ENCODE measurements around the gene ELMO1. TPM values are rescaled to one million over a fixed set of nuclear protein-coding genes. Genes with fewer than 3 reads are reported as not detected.
"Not testable (repeated sequence)": the region's sequence is repeated elsewhere in the genome, so short reads cannot be mapped to it uniquely, and the experiment has no call there.

ELMO1 gene
- total RNA-seq, 2 experiments from 2014 or later = 72.8 to 75.3 TPM

GRCh38 chr7:36977878-36978277 is 470.8 kb downstream of the ELMO1 start:
- POLR2A ChIA-PET = no interaction called here
- intact Hi-C loops (cut with micrococcal nuclease) = no loop called here
- Mint-ChIP-seq H3K4me1 (ENCODE audit: low read depth) (no peaks in the 10 kb centered on the region), H3K27me3 (no peaks in the 10 kb centered on the region), H3K27ac (no peak overlapping the region), H3K4me3 (no peak overlapping the region), H3K36me3 (ENCODE audit: low read depth) (peaks cover 22% of the 10 kb centered on the region), H3K9me3 (no peaks in the 10 kb centered on the region)
- TF ChIP-seq, protein P1, sequence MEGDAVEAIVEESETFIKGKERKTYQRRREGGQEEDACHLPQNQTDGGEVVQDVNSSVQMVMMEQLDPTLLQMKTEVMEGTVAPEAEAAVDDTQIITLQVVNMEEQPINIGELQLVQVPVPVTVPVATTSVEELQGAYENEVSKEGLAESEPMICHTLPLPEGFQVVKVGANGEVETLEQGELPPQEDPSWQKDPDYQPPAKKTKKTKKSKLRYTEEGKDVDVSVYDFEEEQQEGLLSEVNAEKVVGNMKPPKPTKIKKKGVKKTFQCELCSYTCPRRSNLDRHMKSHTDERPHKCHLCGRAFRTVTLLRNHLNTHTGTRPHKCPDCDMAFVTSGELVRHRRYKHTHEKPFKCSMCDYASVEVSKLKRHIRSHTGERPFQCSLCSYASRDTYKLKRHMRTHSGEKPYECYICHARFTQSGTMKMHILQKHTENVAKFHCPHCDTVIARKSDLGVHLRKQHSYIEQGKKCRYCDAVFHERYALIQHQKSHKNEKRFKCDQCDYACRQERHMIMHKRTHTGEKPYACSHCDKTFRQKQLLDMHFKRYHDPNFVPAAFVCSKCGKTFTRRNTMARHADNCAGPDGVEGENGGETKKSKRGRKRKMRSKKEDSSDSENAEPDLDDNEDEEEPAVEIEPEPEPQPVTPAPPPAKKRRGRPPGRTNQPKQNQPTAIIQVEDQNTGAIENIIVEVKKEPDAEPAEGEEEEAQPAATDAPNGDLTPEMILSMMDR (IDR thresholded peaks at IDR 0.05) = no peak
- DNase-seq (no peak), ATAC-seq (no peak)
- CTCF ChIA-PET = interaction anchor here (0.7 to 2.2 kb wide), 5 partner anchors 10 to 204 kb away, joined by 3 to 6 read pairs (median 3); no protein-coding TSS in a partner anchor

DNA sequence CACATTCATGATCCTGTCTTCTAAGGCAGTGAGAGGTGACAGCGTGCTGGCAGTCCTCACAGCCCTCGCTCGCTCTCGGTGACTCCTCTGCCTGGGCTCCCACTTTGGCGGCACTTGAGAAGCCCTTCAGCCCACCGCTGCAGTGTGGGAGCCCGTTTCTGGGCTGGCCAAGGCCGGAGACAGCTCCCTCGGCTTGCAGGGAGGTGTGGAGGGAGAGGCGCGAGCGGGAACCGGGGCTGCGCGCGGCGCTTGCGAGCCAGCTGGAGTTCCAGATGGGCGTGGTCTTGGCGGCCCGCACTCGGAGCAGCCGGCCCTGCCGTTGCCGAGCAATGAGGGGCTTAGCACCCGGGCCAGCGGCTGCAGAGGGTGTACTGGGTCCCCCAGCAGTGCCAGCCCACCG is 475.1 kb downstream of the ELMO1 start:
- H3K4me3 Mint-ChIP-seq, POLR2A ChIA-PET: not testable (repeated sequence)
- CTCF ChIA-PET = interaction anchor here (0.8 kb wide), 1 partner anchor 13 kb away, joined by 3 read pairs; no protein-coding TSS in a partner anchor

GRCh38 chr7:36972140-36972518 is 476.5 kb downstream of the ELMO1 start:
- ATAC-seq (no peak), DNase-seq (no peak)
- ChIA-PET POLR2A (no interaction called here), CTCF (interaction anchor here (1.0 to 1.6 kb wide), 4 partner anchors 14 to 226 kb away, joined by 3 to 6 read pairs (median 3); no protein-coding TSS in a partner anchor)
- H3K27me3 Mint-ChIP-seq = no peaks in the 10 kb centered on the region
- H3K36me3 Mint-ChIP-seq (ENCODE audit: low read depth) = peaks cover 26% of the 10 kb centered on the region
- H3K27ac Mint-ChIP-seq = no peak overlapping the region
- intact Hi-C loops (cut with micrococcal nuclease) = no loop called here
- H3K4me1 Mint-ChIP-seq (ENCODE audit: low read depth) = peaks cover 32% of the 10 kb centered on the region
- H3K9me3 Mint-ChIP-seq = no peaks in the 10 kb centered on the region
- no peak overlapping the region for H3K4me3 Mint-ChIP-seq
- TF ChIP-seq, protein P1 (IDR thresholded peaks at IDR 0.05) = no peak

More for the DNA sequence above, 475.1 kb downstream of the ELMO1 start:
- H3K27me3 Mint-ChIP-seq; intact Hi-C loops (cut with micrococcal nuclease); ATAC-seq; DNase-seq; H3K9me3 Mint-ChIP-seq; H3K27ac Mint-ChIP-seq: not testable (repeated sequence)
- Mint-ChIP-seq H3K4me1 (ENCODE audit: low read depth) (peaks cover 32% of the 10 kb centered on the region), H3K36me3 (ENCODE audit: low read depth) (peaks cover 24% of the 10 kb centered on the region)

DNA sequence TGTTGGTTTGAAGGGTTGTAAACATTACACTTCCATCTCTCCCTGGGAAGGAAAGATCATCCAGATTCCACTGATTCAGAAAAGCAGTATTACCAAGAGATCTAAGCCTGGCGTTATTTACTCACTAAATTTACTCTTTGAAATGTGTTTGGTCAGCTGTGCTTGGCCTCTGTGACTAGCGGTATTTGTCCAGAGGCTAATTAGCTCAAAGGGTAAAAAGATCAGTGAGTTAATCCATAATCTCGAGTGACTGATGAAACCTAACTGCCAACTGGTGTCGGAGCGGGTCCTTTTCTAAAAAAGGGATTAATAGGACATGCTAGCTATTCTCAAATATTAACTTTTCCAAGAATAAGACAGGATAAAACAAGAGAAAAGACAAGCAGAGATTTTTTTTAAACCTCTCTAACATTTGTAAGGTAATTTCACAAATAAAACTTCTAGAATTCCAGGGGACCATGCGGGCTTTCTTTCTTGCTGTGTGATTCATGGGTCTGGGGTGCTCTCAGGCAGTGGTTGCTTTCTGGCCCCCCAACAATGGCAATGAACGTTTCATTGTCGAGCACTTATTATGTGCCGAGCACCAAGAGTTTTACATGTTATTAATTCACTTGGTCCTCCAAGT is 477.0 kb downstream of the ELMO1 start:
- Mint-ChIP-seq H3K9me3 (no peaks in the 10 kb centered on the region), H3K27ac (no peak overlapping the region)
- POLR2A ChIA-PET = interaction anchor here (0.9 to 1.4 kb wide), 2 partner anchors 11 to 14 kb away, joined by 3 to 4 read pairs; no protein-coding TSS in a partner anchor

DNA sequence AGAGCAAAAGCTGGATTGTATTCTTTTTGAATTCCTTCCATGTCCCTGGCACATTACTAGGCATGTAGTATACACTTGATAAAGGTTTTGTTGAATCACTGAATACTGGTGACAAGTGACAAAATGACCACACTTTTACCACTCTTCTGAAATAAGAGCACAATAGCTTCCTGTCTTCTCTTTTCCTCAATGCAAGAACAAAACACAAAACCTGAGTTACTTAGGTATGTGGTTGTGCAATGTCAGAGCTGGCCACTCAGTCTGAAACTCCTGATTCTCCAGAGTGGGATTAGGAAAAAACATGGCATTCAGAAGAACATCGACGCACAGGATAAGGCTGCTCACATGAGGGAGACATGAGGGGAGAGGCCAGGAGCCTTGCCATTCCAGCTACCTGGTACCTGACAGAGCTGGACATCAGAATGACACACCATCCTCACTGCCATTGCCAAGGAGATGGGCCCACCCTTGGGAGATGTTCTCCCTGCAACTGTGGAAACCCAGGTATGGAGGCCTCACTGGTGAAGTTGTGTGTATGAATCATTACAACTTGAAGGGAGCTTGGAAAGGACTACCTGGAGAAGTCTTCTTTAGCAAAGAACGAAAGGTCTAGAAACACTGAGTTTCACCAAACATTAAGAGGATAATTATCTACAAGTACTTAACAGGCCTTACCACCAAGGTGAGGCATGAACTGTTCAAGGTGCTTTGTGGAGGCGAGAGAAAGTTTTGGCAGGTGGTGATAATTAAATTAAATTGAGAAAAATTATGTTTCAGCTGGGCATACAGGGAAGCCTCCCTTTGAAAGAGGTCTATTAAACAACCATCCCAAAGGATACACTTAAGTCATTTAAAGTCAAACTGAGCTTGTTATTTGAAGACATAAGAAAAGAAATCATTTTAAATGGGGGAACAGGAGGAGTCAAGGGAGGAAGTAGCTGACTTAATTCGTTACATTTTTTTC is 477.8 kb downstream of the ELMO1 start:
- Mint-ChIP-seq H3K9me3 (no peaks in the 10 kb centered on the region), H3K4me1 (ENCODE audit: low read depth) (peaks cover 32% of the 10 kb centered on the region), H3K27me3 (no peaks in the 10 kb centered on the region), H3K27ac (no peak overlapping the region), H3K4me3 (no peak overlapping the region), H3K36me3 (ENCODE audit: low read depth) (peaks cover 26% of the 10 kb centered on the region)
- TF ChIP-seq, protein P1 (IDR thresholded peaks at IDR 0.05) = no peak
- ATAC-seq (peak; percentile 39), DNase-seq (no peak)
- CTCF ChIA-PET = interaction anchor here (0.8 to 1.7 kb wide), 10 partner anchors 10 to 483 kb away, joined by 3 to 7 read pairs (median 3); no protein-coding TSS in a partner anchor
- intact Hi-C loops (cut with micrococcal nuclease) = no loop called here
- POLR2A ChIA-PET = interaction anchor here (0.9 to 1.4 kb wide), 3 partner anchors 10 to 15 kb away, joined by 3 to 5 read pairs (median 4); no protein-coding TSS in a partner anchor

More for the DNA sequence above, 477.0 kb downstream of the ELMO1 start:
- Mint-ChIP-seq H3K36me3 (ENCODE audit: low read depth) (peaks cover 26% of the 10 kb centered on the region), H3K4me3 (no peak overlapping the region), H3K4me1 (ENCODE audit: low read depth) (peaks cover 32% of the 10 kb centered on the region), H3K27me3 (no peaks in the 10 kb centered on the region)
- intact Hi-C loops (cut with micrococcal nuclease) = no loop called here
- no peak for DNase-seq
- ATAC-seq = no peak
- CTCF ChIA-PET = interaction anchor here (0.8 to 1.7 kb wide), 9 partner anchors 9 to 484 kb away, joined by 3 to 7 read pairs (median 3); no protein-coding TSS in a partner anchor
- TF ChIP-seq, protein P1 (IDR thresholded peaks at IDR 0.05) = no peak
